GM19438 (cell line): ENCODE measurements around the gene LIMK1.

ENCODE experiments used
- ATAC-seq: cut with Tn5 transposase; IDR thresholded peaks from one replicate; pipeline ENCODE4 v1.9.1; 2021; ENCODE audit warnings: low read depth; ENCODE audit not compliant: unreplicated experiment

The LIMK1 gene

DNA sequence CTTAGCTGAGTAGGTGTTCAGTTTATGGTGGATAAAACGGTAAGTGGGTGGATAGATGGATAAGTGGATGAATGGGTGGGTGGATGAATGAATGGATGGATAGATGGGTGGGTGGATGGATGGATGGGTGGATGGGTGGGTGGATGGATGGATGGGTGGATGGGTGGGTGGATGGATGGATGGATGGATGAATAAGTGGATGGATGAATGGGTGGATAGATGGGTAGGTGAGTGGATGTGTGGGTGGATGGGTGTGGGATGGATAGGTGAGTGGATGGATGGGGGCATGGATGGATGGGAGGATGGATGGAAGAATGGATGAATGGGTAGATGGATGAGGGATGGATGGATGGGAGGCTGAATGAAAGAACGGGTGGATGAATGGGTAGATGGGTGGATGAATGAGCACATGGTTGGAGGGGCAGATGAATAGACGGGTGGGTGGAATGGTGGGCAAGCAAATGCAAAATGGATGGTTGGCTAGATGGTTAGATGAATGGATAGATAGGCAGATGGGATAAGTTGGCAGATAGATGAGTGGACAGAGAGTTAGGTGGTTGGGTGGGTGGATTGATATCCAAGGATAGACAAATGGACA is 29.9 kb upstream of the LIMK1 start:
- no peak for ATAC-seq

DNA sequence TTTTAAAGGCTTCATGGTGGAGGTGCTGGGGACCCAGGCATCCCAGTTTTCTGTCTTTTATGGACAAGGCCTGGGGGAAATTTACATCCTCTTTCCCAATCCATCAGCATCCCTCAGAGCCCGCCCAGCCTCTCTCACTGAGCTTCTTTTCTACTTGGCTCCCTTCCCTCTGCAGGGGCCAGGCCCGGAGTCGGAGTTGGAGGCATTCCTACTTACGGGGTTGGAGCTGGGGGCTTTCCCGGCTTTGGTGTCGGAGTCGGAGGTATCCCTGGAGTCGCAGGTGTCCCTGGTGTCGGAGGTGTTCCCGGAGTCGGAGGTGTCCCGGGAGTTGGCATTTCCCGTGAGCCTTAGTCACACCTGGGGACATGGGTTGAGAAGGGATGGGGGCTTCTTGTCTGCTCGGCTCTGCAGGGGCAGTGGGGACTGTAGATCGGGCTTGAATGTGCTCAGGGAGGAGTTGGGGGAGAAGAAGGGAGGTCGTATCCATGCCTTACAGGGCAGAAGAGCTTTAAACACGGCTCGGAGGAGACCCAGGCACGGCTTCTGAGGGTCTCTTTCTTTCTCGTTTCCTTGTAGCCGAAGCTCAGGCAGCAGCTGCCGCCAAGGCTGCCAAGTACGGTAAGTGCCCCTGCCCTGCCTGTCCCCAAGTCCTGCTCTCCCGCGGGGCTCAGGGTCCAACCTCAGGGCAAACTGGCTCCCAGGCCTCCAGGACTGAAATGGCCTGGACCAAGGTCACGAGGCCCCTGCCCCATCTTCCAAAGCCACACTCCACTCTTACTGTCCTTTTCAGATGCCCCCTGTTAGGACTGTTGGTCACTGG is 27.3 kb upstream of the LIMK1 start:
- ATAC-seq = no peak

GRCh38 chr7:74057216-74057925 is 26.2 kb upstream of the LIMK1 start:
- no peak for ATAC-seq

GRCh38 chr7:74057987-74058386 is 25.6 kb upstream of the LIMK1 start:
- no peak for ATAC-seq

DNA sequence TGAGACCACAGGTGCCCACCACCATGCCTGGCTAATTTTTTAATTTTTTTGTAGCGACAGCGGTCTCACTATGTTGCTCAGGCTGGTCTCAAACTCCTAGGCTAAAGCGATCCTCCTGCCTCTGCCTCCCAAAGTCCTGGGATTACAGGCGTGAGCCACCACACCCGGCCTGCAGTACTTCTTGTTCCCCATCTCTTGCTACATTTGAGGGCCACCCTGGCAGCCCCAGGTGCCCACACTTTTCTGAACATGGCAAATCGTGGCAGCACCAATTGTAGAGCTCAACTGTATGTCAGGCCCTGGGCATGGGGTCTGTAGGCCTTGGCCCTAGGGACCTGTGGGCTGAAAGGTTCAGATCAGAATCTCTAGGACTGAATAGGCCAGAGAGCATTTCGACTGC is 25.1 kb upstream of the LIMK1 start:
- no peak for ATAC-seq

DNA sequence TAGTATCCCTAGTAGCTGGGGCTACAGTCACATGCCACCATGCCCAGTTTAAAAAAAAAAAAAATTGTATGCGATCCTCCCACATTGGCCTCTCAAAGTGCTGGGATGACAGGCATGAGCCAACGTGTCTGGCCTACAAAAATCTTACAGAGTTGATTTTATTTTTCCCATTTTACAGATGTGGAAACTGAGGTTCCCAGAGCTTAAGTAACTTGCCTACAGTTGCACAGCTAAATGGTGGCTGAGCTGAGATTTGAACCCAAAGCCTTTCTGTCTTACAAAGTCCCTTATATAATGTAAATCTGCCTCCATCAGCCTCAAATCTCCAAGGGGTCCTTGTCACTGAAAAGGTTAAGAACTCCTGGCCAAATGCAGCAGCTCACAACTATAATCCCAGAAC is 24.6 kb upstream of the LIMK1 start:
- no peak for ATAC-seq

GRCh38 chr7:74059681-74060588 is 23.7 kb upstream of the LIMK1 start:
- ATAC-seq = no peak

- ATAC-seq = no peak
These were observed 21.6 kb upstream of the LIMK1 start for GRCh38 chr7:74061840-74062539.

DNA sequence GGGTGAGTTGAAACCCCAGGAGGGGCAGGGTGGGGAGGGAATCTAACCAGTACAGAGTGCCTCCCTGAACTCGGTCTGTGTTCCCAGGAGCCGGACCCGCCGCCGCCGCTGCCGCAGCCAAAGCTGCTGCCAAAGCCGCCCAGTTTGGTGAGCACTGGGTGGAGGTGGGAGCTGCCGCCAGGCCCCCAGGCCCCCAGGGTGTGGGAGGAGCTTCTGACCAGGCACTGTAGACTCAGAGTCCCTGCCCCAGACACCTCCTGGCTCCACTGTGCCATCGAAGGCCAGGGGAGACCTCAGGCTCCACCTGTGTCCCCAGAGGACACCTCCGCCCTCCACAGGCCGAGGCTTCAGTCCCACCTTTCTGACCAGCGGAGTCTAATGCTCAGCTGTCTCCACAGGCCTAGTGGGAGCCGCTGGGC is 20.4 kb upstream of the LIMK1 start:
- no peak for ATAC-seq

GRCh38 chr7:74063646-74064045 is 20.0 kb upstream of the LIMK1 start:
- ATAC-seq = no peak

DNA sequence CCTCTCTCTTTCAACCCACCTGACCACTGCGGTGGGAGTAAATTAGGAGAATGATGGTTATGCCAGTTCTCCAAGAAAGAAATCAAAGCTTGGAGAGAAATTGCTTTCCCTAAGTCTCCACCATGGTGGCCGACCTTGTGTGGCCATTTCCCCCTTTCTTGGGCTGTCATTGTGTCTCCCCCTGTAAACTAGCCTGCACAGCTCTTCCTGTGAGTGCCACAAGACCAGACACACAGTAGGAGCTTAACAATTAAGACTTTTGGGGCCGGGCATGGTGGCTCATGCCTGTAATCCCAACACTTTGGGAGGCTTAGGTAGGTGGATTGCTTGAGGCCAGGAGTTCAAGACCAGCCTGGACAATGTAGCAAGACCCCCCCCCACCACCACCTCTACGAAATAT is 18.9 kb upstream of the LIMK1 start:
- ATAC-seq = no peak

GRCh38 chr7:74066626-74067025 is 17.0 kb upstream of the LIMK1 start:
- ATAC-seq = no peak

- no peak for ATAC-seq
These were observed 15.1 kb upstream of the LIMK1 start for GRCh38 chr7:74068378-74069085.

DNA sequence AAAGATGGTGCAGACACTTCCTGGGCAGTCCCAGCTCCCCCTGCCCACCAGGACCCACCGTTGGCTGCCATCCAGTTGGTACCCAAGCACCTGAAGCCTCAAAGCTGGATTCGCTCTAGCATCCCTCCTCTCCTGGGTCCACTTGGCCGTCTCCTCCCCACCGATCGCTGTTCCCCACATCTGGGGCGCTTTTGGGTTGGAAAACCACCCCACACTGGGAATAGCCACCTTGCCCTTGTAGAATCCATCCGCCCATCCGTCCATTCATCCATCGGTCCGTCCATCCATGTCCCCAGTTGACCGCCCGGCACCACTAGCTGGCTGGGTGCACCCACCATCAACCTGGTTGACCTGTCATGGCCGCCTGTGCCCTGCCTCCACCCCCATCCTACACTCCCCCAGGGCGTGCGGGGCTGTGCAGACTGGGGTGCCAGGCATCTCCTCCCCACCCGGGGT is 14.5 kb upstream of the LIMK1 start:
- no peak for ATAC-seq

GRCh38 chr7:74069790-74070618 is 13.6 kb upstream of the LIMK1 start:
- no peak for ATAC-seq

DNA sequence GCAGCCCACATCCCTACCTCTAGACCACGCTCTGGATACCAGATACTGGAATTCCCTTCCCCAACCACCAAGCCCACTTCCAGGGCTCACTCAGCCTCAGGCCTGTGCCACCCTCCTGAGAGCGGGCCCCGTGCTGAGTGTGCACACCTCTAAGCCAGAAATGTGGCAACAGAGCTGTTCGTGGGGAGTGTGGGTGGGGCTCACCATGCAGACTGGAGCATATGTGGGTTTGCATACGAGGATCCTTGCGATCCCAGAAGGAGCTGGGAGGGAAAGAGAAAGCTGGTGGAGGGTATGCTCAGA is 13.0 kb upstream of the LIMK1 start:
- no peak for ATAC-seq

GRCh38 chr7:74071121-74071520 is 12.5 kb upstream of the LIMK1 start:
- no peak for ATAC-seq

GRCh38 chr7:74074770-74075169 is 8.8 kb upstream of the LIMK1 start:
- no peak for ATAC-seq

GRCh38 chr7:74078461-74078860 is 5.1 kb upstream of the LIMK1 start:
- no peak for ATAC-seq
